DMS53 treated with DMSO at 0.1 percent for 48 hours (cell line): Measurements from ENCODE around the gene AFF3.

Experiments used
- DNase-seq: peaks from one replicate; lab custom pipeline; 2025; ENCODE audit not compliant: unreplicated experiment; lab: John Stamatoyannopoulos, UW

AFF3 gene

DNA sequence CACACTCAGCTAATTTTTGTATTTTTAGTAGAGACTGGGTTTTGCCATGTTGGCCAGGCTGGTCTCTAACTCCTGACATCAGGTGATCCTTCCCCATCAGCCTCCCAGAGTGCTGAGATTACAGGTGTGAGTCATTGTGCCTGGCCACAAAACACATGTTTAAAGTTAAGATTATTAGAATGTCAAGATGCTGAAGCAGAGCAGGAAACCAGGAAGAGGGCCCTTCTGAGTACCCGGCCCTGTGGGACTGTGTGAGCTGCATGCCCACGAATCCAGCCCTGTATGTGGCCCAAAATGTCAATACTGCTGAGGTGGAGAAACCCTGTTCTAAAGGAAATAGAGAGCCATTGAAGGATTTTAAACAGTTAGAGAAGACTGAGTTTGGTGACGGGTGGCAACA, 621.6 kb downstream of the AFF3 start:
- no peak for DNase-seq

DNA sequence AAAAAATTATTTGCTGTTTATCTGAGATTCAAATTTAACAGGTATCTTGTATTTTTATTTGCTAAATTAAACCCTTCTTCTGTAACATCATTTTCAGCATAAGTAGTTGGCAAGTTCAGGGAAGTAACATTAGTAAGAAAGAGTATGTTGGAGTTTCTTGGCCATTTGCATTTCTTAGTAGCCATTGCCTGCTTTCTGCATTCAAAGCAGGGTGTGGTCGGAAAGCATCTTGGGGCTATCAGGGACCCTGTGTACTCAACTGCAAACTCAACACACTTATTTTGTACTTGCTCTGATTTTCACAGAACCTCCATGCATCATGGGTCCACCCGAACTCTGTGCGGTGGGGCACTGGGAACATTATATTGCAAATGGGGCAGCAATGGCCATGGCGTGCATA, 622.2 kb downstream of the AFF3 start:
- DNase-seq, result no peak

GRCh38 chr2:99514357-99514756, 628.0 kb downstream of the AFF3 start:
- no peak for DNase-seq

DNA sequence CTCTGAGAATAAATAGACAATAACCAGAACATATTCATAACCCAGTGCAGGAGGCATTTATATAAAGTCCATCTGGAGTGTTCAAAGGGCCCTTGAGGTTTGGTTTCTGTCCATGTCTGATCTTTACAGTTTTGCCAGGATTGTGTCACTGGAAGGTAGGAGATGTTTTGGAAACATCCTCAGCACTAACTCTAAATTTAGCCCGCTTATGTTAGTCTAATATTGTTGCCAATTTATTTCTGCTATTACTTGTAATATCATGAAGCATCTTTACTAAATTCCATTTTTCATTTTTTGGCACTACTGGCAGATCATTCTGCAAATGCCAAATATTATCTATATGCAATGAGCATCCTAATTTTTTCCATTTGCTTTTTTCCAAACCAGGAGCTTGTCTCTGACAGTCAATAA, 630.2 kb downstream of the AFF3 start:
- no peak for DNase-seq

DNA sequence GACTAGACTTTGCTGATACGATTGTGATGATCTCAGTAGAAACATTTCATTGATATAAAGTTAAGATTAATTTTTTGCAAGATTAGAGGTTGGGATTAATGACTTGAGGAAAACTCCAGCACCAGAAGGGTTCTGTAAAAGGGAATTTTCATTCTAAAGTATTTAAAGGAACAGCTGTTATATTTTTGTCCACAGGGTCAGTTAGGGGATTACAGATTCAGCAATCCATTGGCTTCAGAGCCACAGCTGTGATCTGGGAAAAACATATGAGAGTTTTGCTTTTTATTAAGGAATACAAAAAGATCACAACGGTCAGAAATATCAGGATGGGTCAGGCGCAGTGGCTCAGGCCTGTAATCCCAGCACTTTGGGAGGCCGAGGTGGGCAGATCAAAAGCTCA, 633.0 kb downstream of the AFF3 start:
- no peak for DNase-seq

GRCh38 chr2:99507937-99508818, 634.2 kb downstream of the AFF3 start:
- DNase-seq, result peak; percentile 99

DNA sequence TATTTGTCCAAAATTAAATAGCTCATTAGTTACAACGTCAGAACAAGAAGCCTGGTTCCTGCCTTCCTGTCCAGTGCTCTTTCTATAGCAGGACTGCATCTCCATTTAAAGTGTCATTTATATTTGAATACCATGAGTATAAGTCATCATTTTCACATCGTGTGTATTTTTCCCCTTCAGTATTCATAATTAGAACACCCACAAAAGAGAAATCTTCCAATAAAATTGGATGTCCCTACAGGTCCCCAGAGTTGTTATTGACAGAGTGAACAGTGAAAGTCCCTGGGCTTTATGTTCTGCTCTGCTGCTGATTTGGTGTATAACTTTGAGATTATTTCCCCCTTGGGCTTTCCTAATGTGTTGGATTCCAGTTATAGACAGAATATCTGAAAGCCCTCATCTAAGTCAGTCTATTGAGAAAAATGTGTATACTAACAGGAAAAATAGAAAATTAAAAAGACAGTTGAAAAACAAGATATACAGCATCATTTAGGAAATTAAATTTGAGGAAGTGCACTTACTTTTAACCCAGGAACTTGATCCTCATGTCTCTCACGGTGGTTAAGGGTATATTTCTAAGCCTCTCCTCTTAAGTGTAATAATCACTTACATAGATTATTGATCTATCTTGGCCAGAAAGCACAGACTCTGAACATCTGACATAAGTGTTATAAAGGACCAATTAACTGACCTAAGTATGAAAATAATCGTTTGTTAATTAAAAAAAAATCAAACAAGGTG, 637.4 kb downstream of the AFF3 start:
- DNase-seq, result no peak

DNA sequence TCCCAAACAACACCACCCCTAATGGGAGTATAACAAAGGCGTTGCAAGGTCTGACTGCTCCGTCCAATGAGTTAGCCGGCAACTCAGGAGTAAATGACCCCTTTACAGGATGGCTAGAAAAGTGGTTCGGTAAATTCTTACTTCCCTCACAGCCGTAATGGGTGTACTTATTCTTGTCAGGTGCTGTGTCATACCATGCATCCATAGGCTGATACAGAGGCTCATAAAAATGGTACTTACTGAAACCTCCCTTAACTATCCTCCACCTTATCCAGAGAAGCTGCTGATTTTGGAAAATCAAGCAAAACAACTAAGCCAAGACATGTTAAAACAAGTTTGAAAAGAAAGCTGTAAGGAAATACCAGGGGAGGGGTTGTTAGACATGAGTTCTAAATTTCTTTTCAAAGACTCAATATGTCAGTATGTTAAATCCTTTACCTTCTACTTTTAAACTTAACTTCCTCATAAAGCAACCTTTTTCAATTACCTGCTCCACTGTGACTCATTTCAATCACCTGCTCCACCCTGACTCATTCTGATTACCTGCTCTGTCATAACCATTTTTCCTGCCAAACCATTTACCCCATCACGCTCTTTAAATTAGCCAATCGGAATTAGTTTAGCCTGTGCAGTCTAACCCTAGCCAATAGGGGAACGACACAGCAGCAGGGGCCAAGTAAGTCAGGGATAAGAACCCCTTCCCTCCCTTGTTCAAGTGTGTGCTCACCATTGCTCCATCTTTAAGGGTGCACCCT, 638.6 kb downstream of the AFF3 start:
- peak; percentile 64 for DNase-seq

GRCh38 chr2:99496021-99496420, 646.4 kb downstream of the AFF3 start:
- no peak for DNase-seq
